HEK293 (cell line): ENCODE results near the gene ZNF71.

Experiments
- CTCF ChIA-PET: fragments of 350-600 bp; formaldehyde crosslinking; extraction: SDS; loops from one replicate; lab custom pipeline; 2021; ENCODE audit warnings: antibody characterized with exemption; lab: Yijun Ruan, JAX
- POLR2A ChIA-PET: fragments of 300-600 bp; formaldehyde crosslinking; extraction: SDS; loops from one replicate; lab custom pipeline; 2020; ENCODE audit warnings: antibody characterized with exemption, inconsistent platforms; lab: Yijun Ruan, JAX
- H3K27ac ChIP-seq: fragments of 200-500 bp; sonication (Bioruptor generic); 2 replicates; pipeline ENCODE4 v1.5.1; 2014; ENCODE audit warnings: low read depth, low read length, control low read depth, inconsistent platforms; ENCODE audit errors: extremely low read depth
- H3K36me3 ChIP-seq, 2 experiments: fragments of 200-500 bp in 1 of 2; sonication (Bioruptor generic) in 1 of 2; 1 replicate in 1 of 2; 2 replicates in 1 of 2; pipeline ENCODE4 v1.5.1; 2014 to 2017; ENCODE audit warnings: inconsistent platforms in 2 of 2, low read length in 2 of 2; ENCODE audit not compliant: control insufficient read depth in 2 of 2, insufficient read depth in 1 of 2
- H3K4me1 ChIP-seq: fragments of 200-500 bp; sonication (Bioruptor generic); 2 replicates; pipeline ENCODE4 v1.5.1; 2014; ENCODE audit warnings: mild to moderate bottlenecking, low read length, inconsistent platforms; ENCODE audit not compliant: control insufficient read depth, insufficient read depth
- H3K4me3 ChIP-seq: 2 replicates; pipeline ENCODE4 v1.5.1; 2011; ENCODE audit warnings: low read depth, mild to moderate bottlenecking, control low read depth, low read length, moderate library complexity
- H3K9me3 ChIP-seq: fragments of 200-500 bp; sonication (Bioruptor generic); 2 replicates; pipeline ENCODE4 v1.5.1; 2014; ENCODE audit warnings: low read depth, low read length, inconsistent platforms; ENCODE audit not compliant: control insufficient read depth, insufficient read depth
- GLI4 ChIP-seq: fragments of 450-650 bp; formaldehyde crosslinking; IDR thresholded peaks from 2 replicates; pipeline ENCODE4 v1.5.1; 2016; ENCODE audit warnings: missing biosample characterization, missing genetic modification characterization
- KLF1 ChIP-seq: fragments of 450-650 bp; formaldehyde crosslinking; IDR thresholded peaks from 2 replicates; pipeline ENCODE4 v1.5.1; 2016; ENCODE audit warnings: missing biosample characterization, missing genetic modification characterization
- SP7 ChIP-seq: fragments of 450-650 bp; formaldehyde crosslinking; IDR thresholded peaks from 2 replicates; pipeline ENCODE4 v1.5.1; 2016; ENCODE audit warnings: missing biosample characterization, missing genetic modification characterization
- YY1 ChIP-seq: fragments of 450-650 bp; formaldehyde crosslinking; IDR thresholded peaks from 2 replicates; pipeline ENCODE4 v1.5.1; 2018; ENCODE audit warnings: missing biosample characterization, missing genetic modification characterization
- ZBTB17 ChIP-seq: fragments of 450-650 bp; formaldehyde crosslinking; IDR thresholded peaks from 2 replicates; pipeline ENCODE4 v1.5.1; 2016; ENCODE audit warnings: missing biosample characterization, missing genetic modification characterization
- ZBTB48 ChIP-seq: fragments of 450-650 bp; formaldehyde crosslinking; IDR thresholded peaks from 2 replicates; pipeline ENCODE4 v1.5.1; 2016; ENCODE audit warnings: missing biosample characterization, missing genetic modification characterization
- ZEB2 ChIP-seq: fragments of 450-650 bp; formaldehyde crosslinking; IDR thresholded peaks from 2 replicates; pipeline ENCODE4 v1.5.1; 2016; ENCODE audit warnings: missing biosample characterization, missing genetic modification characterization
- ZFP37 ChIP-seq: fragments of 450-650 bp; formaldehyde crosslinking; IDR thresholded peaks from 2 replicates; pipeline ENCODE4 v1.5.1; 2016; ENCODE audit warnings: missing biosample characterization, missing genetic modification characterization
- ZNF10 ChIP-seq: fragments of 450-650 bp; formaldehyde crosslinking; IDR thresholded peaks from 2 replicates; pipeline ENCODE4 v1.5.1; 2017; ENCODE audit warnings: missing biosample characterization, missing genetic modification characterization
- ZNF140 ChIP-seq: fragments of 450-650 bp; formaldehyde crosslinking; IDR thresholded peaks from 2 replicates; pipeline ENCODE4 v1.5.1; 2016; ENCODE audit warnings: missing biosample characterization, missing genetic modification characterization
- ZNF223 ChIP-seq: fragments of 450-650 bp; formaldehyde crosslinking; IDR thresholded peaks from 2 replicates; pipeline ENCODE4 v1.5.1; 2016; ENCODE audit warnings: missing biosample characterization, missing genetic modification characterization
- ZNF37A ChIP-seq: fragments of 450-650 bp; IDR thresholded peaks from 2 replicates; pipeline ENCODE4 v1.5.1; 2018; ENCODE audit warnings: missing biosample characterization, missing genetic modification characterization
- ZNF561 ChIP-seq: fragments of 450-650 bp; IDR thresholded peaks from 2 replicates; pipeline ENCODE4 v1.5.1; 2018; ENCODE audit warnings: missing biosample characterization, missing genetic modification characterization, borderline replicate concordance
- ZNF658 ChIP-seq: fragments of 450-650 bp; formaldehyde crosslinking; IDR thresholded peaks from 2 replicates; pipeline ENCODE4; 2016; ENCODE audit warnings: missing biosample characterization, missing genetic modification characterization
- ZXDB ChIP-seq: fragments of 450-650 bp; formaldehyde crosslinking; IDR thresholded peaks from 2 replicates; pipeline ENCODE4 v1.5.1; 2016; ENCODE audit warnings: missing biosample characterization, missing genetic modification characterization
- TF ChIP-seq, protein P1 (sequence below): fragments of 450-650 bp; formaldehyde crosslinking; IDR thresholded peaks from 2 replicates; pipeline ENCODE4 v1.5.1; 2016; ENCODE audit warnings: missing biosample characterization, missing genetic modification characterization
- TF ChIP-seq, protein P2 (sequence below): fragments of 450-650 bp; formaldehyde crosslinking; IDR thresholded peaks from 2 replicates; pipeline ENCODE4 v1.5.1; 2016; ENCODE audit warnings: missing biosample characterization, missing genetic modification characterization, borderline replicate concordance
- TF ChIP-seq, protein P3 (sequence below): fragments of 450-650 bp; IDR thresholded peaks from 2 replicates; pipeline ENCODE4 v1.5.1; 2018; ENCODE audit warnings: missing biosample characterization, missing genetic modification characterization
- TF ChIP-seq, protein P4 (sequence below): fragments of 450-650 bp; formaldehyde crosslinking; IDR thresholded peaks from 2 replicates; pipeline ENCODE4 v1.5.1; 2016; ENCODE audit warnings: missing biosample characterization, missing genetic modification characterization, borderline replicate concordance
- TF ChIP-seq, protein P5 (sequence below): fragments of 450-650 bp; formaldehyde crosslinking; IDR thresholded peaks from 2 replicates; pipeline ENCODE4 v1.5.1; 2016; ENCODE audit warnings: missing biosample characterization, missing genetic modification characterization

ZNF71 gene

DNA sequence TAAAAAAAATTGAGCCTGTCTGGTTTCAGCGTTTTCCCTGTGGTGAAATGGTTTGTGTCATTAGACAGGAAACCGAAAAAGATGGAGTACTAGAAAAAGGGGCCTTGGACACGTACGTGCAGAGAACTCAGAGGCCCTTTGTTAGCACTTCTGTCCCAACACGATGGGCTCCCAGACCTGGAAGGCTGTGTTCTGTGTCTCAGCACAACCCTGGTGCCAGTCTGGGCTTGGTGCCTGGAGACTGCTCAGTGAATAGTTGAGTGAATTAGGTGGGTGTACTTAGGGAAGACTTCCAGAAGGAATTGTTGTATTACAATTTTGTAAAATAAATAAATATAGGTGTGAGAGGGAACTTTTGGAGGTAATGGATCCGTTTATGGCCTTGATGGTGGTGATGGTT lies 8.7 kb downstream of the ZNF71 start:
- Histone ChIP-seq H3K36me3 (peaks cover 23 to 33% of the 10 kb centered on the region in 2 experiments), H3K4me1 (no peaks in the 10 kb centered on the region), H3K4me3 (no peak overlapping the region), H3K27ac (no peak overlapping the region), H3K9me3 (peaks cover 29% of the 10 kb centered on the region)
- ChIA-PET POLR2A (no interaction called here), CTCF (no interaction called here)
- TF ChIP-seq, protein P1, sequence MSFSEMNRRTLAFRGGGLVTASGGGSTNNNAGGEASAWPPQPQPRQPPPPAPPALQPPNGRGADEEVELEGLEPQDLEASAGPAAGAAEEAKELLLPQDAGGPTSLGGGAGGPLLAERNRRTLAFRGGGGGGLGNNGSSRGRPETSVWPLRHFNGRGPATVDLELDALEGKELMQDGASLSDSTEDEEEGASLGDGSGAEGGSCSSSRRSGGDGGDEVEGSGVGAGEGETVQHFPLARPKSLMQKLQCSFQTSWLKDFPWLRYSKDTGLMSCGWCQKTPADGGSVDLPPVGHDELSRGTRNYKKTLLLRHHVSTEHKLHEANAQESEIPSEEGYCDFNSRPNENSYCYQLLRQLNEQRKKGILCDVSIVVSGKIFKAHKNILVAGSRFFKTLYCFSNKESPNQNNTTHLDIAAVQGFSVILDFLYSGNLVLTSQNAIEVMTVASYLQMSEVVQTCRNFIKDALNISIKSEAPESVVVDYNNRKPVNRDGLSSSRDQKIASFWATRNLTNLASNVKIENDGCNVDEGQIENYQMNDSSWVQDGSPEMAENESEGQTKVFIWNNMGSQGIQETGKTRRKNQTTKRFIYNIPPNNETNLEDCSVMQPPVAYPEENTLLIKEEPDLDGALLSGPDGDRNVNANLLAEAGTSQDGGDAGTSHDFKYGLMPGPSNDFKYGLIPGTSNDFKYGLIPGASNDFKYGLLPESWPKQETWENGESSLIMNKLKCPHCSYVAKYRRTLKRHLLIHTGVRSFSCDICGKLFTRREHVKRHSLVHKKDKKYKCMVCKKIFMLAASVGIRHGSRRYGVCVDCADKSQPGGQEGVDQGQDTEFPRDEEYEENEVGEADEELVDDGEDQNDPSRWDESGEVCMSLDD (tag by site-specific recombination) = no peak
- TF ChIP-seq GLI4 (tag by site-specific recombination) (no peak), ZNF223 (tag by site-specific recombination) (no peak), KLF1 (tag by site-specific recombination) (no peak), ZNF10 (no peak), SP7 (tag by site-specific recombination) (no peak), ZFP37 (tag by site-specific recombination) (no peak)
- TF ChIP-seq, protein P2, sequence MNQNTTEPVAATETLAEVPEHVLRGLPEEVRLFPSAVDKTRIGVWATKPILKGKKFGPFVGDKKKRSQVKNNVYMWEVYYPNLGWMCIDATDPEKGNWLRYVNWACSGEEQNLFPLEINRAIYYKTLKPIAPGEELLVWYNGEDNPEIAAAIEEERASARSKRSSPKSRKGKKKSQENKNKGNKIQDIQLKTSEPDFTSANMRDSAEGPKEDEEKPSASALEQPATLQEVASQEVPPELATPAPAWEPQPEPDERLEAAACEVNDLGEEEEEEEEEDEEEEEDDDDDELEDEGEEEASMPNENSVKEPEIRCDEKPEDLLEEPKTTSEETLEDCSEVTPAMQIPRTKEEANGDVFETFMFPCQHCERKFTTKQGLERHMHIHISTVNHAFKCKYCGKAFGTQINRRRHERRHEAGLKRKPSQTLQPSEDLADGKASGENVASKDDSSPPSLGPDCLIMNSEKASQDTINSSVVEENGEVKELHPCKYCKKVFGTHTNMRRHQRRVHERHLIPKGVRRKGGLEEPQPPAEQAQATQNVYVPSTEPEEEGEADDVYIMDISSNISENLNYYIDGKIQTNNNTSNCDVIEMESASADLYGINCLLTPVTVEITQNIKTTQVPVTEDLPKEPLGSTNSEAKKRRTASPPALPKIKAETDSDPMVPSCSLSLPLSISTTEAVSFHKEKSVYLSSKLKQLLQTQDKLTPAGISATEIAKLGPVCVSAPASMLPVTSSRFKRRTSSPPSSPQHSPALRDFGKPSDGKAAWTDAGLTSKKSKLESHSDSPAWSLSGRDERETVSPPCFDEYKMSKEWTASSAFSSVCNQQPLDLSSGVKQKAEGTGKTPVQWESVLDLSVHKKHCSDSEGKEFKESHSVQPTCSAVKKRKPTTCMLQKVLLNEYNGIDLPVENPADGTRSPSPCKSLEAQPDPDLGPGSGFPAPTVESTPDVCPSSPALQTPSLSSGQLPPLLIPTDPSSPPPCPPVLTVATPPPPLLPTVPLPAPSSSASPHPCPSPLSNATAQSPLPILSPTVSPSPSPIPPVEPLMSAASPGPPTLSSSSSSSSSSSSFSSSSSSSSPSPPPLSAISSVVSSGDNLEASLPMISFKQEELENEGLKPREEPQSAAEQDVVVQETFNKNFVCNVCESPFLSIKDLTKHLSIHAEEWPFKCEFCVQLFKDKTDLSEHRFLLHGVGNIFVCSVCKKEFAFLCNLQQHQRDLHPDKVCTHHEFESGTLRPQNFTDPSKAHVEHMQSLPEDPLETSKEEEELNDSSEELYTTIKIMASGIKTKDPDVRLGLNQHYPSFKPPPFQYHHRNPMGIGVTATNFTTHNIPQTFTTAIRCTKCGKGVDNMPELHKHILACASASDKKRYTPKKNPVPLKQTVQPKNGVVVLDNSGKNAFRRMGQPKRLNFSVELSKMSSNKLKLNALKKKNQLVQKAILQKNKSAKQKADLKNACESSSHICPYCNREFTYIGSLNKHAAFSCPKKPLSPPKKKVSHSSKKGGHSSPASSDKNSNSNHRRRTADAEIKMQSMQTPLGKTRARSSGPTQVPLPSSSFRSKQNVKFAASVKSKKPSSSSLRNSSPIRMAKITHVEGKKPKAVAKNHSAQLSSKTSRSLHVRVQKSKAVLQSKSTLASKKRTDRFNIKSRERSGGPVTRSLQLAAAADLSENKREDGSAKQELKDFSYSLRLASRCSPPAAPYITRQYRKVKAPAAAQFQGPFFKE (tag by site-specific recombination) = no peak

DNA sequence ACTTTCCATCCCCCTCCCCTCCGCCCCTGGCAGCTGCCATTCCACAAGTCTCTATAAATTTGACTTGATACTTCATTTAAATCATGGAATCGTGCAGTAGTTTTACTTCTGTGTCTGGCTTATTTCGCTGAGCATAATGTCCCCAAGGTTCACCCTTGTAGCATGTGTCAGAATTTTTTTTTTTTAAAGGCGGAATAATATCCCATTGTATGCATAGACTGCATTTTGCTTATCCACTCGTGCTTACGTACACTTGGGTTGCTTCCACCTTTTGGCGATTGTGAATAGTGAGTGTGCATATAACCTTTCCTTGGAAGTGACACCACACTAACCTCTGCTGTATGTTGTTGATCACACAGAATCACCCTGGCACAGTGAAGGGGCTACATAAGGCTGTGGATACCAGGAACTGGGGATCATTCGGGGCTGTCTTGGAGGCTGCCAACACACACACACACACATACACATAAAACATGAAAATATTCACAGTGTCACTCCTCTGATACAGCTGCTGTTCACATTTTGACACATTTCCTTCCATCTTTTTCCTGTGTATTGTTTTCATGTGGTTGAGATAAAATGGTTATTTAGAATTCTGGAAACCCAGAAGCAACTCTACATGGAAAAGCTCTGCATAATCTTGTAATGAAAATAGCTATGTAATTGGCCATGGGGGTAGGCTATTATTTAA lies 13.3 kb downstream of the ZNF71 start:
- H3K4me1 ChIP-seq = no peaks in the 10 kb centered on the region
- peaks cover 8 to 13% of the 10 kb centered on the region in 2 experiments; a peak in 1 of 3 replicates for H3K36me3 ChIP-seq
- POLR2A ChIA-PET = no interaction called here
- no peak overlapping the region for H3K27ac ChIP-seq
- H3K9me3 ChIP-seq = peaks cover 22% of the 10 kb centered on the region
- H3K4me3 ChIP-seq = no peak overlapping the region
- CTCF ChIA-PET = interaction anchor here (0.6 kb wide), 1 partner anchor 434 kb away, joined by 5 read pairs; no protein-coding TSS in a partner anchor
- TF ChIP-seq ZEB2 (tag by site-specific recombination) = no peak
- TF ChIP-seq ZNF561 (tag by site-specific recombination) = no peak
- TF ChIP-seq, protein P3, sequence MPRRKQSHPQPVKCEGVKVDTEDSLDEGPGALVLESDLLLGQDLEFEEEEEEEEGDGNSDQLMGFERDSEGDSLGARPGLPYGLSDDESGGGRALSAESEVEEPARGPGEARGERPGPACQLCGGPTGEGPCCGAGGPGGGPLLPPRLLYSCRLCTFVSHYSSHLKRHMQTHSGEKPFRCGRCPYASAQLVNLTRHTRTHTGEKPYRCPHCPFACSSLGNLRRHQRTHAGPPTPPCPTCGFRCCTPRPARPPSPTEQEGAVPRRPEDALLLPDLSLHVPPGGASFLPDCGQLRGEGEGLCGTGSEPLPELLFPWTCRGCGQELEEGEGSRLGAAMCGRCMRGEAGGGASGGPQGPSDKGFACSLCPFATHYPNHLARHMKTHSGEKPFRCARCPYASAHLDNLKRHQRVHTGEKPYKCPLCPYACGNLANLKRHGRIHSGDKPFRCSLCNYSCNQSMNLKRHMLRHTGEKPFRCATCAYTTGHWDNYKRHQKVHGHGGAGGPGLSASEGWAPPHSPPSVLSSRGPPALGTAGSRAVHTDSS (tag by site-specific recombination) = no peak
- no peak for TF ChIP-seq ZNF658 (tag by site-specific recombination)
- TF ChIP-seq ZNF37A = no peak
- TF ChIP-seq, protein P4, sequence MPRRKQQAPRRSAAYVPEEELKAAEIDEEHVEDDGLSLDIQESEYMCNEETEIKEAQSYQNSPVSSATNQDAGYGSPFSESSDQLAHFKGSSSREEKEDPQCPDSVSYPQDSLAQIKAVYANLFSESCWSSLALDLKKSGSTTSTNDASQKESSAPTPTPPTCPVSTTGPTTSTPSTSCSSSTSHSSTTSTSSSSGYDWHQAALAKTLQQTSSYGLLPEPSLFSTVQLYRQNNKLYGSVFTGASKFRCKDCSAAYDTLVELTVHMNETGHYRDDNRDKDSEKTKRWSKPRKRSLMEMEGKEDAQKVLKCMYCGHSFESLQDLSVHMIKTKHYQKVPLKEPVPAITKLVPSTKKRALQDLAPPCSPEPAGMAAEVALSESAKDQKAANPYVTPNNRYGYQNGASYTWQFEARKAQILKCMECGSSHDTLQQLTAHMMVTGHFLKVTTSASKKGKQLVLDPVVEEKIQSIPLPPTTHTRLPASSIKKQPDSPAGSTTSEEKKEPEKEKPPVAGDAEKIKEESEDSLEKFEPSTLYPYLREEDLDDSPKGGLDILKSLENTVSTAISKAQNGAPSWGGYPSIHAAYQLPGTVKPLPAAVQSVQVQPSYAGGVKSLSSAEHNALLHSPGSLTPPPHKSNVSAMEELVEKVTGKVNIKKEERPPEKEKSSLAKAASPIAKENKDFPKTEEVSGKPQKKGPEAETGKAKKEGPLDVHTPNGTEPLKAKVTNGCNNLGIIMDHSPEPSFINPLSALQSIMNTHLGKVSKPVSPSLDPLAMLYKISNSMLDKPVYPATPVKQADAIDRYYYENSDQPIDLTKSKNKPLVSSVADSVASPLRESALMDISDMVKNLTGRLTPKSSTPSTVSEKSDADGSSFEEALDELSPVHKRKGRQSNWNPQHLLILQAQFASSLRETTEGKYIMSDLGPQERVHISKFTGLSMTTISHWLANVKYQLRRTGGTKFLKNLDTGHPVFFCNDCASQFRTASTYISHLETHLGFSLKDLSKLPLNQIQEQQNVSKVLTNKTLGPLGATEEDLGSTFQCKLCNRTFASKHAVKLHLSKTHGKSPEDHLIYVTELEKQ (tag by site-specific recombination) = no peak
- no peak for TF ChIP-seq ZBTB17 (tag by site-specific recombination)
- no peak for TF ChIP-seq YY1
- TF ChIP-seq ZNF140 (tag by site-specific recombination) = no peak
- TF ChIP-seq, protein P5, sequence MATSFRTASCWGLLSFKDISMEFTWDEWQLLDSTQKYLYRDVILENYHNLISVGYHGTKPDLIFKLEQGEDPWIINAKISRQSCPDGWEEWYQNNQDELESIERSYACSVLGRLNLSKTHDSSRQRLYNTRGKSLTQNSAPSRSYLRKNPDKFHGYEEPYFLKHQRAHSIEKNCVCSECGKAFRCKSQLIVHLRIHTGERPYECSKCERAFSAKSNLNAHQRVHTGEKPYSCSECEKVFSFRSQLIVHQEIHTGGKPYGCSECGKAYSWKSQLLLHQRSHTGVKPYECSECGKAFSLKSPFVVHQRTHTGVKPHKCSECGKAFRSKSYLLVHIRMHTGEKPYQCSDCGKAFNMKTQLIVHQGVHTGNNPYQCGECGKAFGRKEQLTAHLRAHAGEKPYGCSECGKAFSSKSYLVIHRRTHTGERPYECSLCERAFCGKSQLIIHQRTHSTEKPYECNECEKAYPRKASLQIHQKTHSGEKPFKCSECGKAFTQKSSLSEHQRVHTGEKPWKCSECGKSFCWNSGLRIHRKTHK (tag by site-specific recombination) = no peak
- TF ChIP-seq ZXDB (tag by site-specific recombination) = no peak
- TF ChIP-seq ZBTB48 (tag by site-specific recombination) = no peak
